Epithelial cell of proximal tubule (primary cell): ENCODE measurements around the gene SLC16A3. TPM values are rescaled to one million over a fixed set of nuclear protein-coding genes. Genes with fewer than 3 reads are reported as not detected.

Source experiments
- DNase-seq: peaks from one replicate; pipeline ENCODE4 v3.0.0-alpha.2; 2011; ENCODE audit warnings: low read depth
- H3K4me3 ChIP-seq: 2 replicates; pipeline ENCODE4 v1.5.1; 2011; ENCODE audit warnings: low read depth, mild to moderate bottlenecking, low read length
- CTCF ChIP-seq: conservative IDR thresholded peaks from 2 replicates; pipeline ENCODE4 v1.5.1; 2012; ENCODE audit warnings: low read depth, mild to moderate bottlenecking, low read length
- total RNA-seq: library from RNA; depleted of rRNA; stranded (reverse); fragments of >200 nt; gene quantifications from 2 replicates; pipeline ENCODE4 v1.2.3, GENCODE V29; 2015

SLC16A3 gene
- total RNA-seq, 1 donor from 2014 or later: 190 TPM

- no peak overlapping the region for H3K4me3 ChIP-seq
- DNase-seq: peak; percentile 59
- no peak for TF ChIP-seq CTCF
Measured at GRCh38 chr17:82281502-82282238, 52.8 kb downstream of the SLC16A3 start.

GRCh38 chr17:82282239-82283207 is 53.7 kb downstream of the SLC16A3 start:
- TF ChIP-seq CTCF: no peak
- H3K4me3 ChIP-seq: no peak overlapping the region
- DNase-seq: no peak

GRCh38 chr17:82283208-82283749 is 54.4 kb downstream of the SLC16A3 start:
- TF ChIP-seq CTCF: no peak
- no peak overlapping the region for H3K4me3 ChIP-seq
- no peak for DNase-seq

- DNase-seq: no peak
- no peak overlapping the region for H3K4me3 ChIP-seq
- no peak for TF ChIP-seq CTCF
Measured at GRCh38 chr17:82285141-82285540, 56.3 kb downstream of the SLC16A3 start.

GRCh38 chr17:82287013-82287867 is 58.4 kb downstream of the SLC16A3 start:
- no peak overlapping the region for H3K4me3 ChIP-seq
- no peak for TF ChIP-seq CTCF
- no peak for DNase-seq

GRCh38 chr17:82287868-82288801 is 59.3 kb downstream of the SLC16A3 start:
- H3K4me3 ChIP-seq: no peak overlapping the region
- TF ChIP-seq CTCF: no peak
- DNase-seq: peak; percentile 89
